Superior temporal gyrus (tissue), 1 donor: Measurements from ENCODE around the gene KCNK1.

Experiments used
- DNase-seq: peaks from one replicate; pipeline ENCODE4 v3.0.0-alpha.2; 2016; ENCODE audit errors: extremely low spot score

KCNK1 gene

GRCh38 chr1:233613252-233614172 lies at the start of gene KCNK1:
Gene KCNK1, plus strand, starts transcription at chr1:233614106. Its CDS starts 66 bp downstream, at chr1:233614172.
- peak; percentile 59 for DNase-seq

- no peak for DNase-seq
Observed at GRCh38 chr1:233565313-233565712, 48.6 kb upstream of the KCNK1 start.

DNA sequence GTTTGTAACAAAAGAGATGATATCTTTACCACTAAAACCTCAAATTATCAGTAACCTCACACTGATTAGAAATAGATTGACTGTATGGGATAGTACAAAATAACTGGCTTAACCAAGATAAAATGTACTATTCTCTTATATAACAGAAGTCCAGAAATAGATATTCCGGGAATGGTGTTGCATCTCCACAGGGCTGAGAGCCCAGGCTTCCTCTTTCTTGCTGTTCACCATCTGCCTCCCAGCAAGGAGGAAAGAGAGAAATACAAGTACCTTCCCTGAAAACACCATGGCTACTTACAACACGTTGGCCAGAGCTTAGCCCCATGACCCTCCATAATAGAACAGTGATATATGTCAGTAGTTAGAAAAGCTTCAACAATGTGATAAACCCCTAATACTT lies 47.0 kb upstream of the KCNK1 start:
- peak; percentile 53 for DNase-seq

- DNase-seq, result no peak
Observed at GRCh38 chr1:233569636-233570035, 44.3 kb upstream of the KCNK1 start.

- no peak for DNase-seq
Observed at GRCh38 chr1:233570216-233570615, 43.7 kb upstream of the KCNK1 start.

DNA sequence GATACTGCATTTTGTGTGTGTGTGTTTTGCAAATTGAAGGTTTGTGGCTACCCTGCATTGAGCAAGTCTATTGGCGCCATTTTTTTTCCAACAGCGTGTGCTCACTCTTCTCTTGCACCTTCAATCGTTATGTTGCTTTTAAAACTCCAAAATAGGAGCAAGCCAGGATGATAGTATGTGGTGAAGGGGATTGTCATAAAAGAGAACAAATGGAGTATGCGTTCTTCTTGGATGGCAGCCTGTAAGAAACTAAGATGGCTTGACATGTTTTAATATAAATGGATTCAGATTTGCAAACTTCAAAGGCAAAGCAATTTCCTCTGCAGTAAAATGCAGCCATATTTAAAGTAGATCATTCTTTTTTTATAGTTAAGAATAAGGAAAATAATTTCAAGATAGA lies 43.2 kb upstream of the KCNK1 start:
- DNase-seq, result no peak

- DNase-seq, result no peak
Observed at GRCh38 chr1:233572896-233573295, 41.0 kb upstream of the KCNK1 start.

- DNase-seq, result no peak
Observed at GRCh38 chr1:233575450-233575849, 38.5 kb upstream of the KCNK1 start.

DNA sequence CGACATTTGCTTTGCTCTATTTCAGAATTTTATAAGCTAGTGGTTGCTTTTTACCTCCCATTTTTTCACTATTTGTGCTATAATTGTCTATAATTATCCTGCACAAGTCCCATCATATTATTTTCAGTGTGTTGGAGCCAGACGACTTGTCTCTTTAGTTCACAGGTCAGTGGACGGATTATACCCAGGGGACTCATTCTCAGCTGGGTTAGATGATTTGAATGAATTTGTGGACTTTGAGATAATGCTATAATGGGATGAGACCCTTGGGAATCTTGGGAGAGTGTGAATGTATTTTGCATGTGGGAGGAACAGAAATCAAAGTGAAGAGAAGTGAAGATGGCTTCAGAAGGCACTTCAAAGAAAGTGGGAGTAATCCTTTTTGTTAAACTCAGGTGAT lies 31.5 kb upstream of the KCNK1 start:
- no peak for DNase-seq

GRCh38 chr1:233584376-233584775 lies 29.5 kb upstream of the KCNK1 start:
- DNase-seq, result no peak

DNA sequence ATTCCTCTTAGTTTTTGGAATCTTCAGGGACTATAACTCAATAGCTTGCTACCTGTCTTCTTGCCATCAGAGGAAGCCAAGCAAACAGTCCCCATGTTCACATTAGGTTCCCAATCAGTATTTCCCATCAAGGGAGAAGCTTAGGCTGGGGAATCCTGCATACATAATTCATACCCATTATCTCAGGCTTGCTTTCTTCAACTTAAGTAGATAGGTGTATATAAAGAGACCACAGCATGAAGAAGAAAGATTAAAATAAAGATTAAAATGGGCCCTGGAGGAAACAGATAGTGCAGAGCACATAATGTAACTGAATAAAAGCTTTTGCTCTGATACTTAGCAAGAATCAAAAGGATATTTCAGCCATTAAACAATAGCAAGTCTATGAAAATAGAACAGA lies 29.0 kb upstream of the KCNK1 start:
- DNase-seq, result no peak

- no peak for DNase-seq
Observed at GRCh38 chr1:233586301-233586700, 27.6 kb upstream of the KCNK1 start.

DNA sequence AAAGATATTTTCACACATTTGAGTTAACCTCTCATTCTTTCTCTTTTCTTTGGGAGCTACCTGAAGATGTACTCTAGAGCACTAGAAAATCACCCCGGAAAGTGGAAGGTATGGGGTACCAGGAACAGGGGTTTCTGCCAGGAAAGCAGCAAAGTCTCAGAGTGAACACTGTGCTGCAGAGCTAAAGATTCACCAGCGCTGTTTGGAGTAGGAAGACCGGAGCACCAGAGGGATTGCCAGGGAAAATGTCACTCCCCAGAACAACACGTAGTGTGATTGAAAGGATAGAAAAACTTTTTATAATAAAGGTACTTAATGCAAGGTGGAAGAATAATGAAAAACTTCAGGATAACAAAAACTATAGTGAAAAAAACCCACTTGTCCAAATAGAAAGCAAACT lies 26.7 kb upstream of the KCNK1 start:
- DNase-seq, result no peak

GRCh38 chr1:233587958-233588799 lies 25.7 kb upstream of the KCNK1 start:
- no peak for DNase-seq

DNA sequence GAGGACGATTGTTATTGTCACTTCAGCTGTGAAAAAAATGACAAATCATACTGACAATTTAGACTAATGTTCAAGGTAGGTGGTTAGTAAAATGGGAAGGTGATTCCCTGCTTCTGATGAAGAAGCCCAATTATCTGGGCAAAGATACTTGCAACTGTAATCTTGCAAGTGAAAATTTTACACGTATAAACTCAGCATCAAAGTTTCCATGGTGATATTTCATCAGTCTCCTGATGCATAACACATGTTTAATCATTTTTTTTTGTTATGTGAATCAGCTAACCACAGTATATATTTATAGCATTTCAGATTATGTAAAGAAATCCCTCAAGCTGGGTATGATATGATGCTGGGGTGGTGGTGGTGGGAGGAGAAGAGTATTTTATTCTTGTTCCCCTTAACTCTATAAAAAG lies 16.4 kb upstream of the KCNK1 start:
- DNase-seq, result peak; percentile 59

GRCh38 chr1:233598891-233599541 lies 14.9 kb upstream of the KCNK1 start:
- DNase-seq, result no peak

DNA sequence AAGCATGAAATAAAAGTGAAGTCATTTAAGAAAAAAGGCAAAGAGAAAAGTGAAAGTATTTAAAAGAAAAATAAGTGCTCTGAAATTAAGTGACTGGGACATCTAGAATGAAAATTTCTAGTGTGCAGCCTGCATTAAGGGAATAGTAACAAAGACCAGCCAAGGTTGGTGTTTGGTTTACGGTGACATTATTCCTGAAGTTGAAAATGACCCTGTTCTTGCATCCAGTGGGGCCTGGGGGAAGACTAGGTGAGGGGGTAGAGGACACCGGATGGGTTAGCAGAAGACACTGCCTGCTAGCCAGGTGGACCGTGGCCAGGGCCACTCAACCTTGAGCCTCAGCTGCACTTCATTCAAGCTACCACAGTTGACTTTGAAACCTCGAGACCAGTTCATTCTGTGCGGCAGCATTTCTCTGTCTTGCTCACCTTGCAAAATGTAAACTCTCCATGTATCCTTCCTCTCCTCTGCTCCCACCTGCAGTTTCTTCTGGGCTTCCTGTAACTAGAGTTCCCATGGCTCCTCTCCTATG lies 14.3 kb upstream of the KCNK1 start:
- DNase-seq, result no peak

DNA sequence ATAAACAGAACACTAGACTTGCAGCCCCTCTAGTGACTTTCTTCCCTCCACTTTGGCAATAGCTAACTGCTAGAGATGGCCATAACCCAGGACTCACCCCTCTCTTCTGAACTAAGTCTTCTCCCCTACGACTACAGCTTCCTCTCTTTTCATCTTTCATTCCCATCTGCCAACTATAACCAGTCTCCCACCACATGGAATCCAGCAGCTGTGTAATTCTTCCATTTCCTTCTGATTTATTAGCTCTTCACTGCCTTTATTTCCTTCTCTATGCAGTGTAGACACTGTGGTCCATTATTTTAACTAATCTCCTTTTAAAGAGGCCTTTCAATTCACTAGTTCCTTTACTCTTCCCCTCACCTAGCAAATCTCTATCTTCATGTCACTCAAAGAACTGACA lies 13.4 kb upstream of the KCNK1 start:
- DNase-seq, result no peak

- no peak for DNase-seq
Observed at GRCh38 chr1:233603478-233603877, 10.4 kb upstream of the KCNK1 start.

DNA sequence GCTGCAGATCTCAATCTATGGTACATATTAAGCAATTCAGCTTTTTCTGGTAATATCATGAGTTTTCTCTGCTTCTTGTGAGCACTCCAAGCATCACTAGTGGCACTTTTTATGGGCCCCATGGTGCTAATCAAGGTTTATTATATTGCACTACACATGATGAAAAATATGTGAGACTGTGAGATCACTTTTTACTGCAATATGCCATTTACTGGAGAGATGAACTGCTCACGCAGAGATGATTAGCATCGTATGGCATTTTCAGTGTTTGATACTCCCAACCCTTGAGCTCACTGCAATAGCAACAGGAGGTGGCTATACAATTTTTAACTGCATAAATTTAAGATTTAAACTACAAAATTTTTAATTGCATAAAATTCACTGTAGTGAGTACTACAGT lies 8.7 kb upstream of the KCNK1 start:
- no peak for DNase-seq

- DNase-seq, result no peak
Observed at GRCh38 chr1:233606813-233607212, 7.1 kb upstream of the KCNK1 start.
